CD14-positive monocyte (primary cell): Measurements from ENCODE around the gene CLSTN3. TPM values are rescaled to one million over a fixed set of nuclear protein-coding genes. Genes with fewer than 3 reads are reported as not detected.

Experiments
- DNase-seq, 3 donors: peaks; one replicate each; pipeline ENCODE4 v3.0.0-alpha.2; 2011 to 2022
- H2AFZ ChIP-seq: 2 replicates; pipeline ENCODE4 v1.6.0; 2012; ENCODE audit warnings: mild to moderate bottlenecking, low read depth, low read length, inconsistent platforms; ENCODE audit not compliant: insufficient read depth, poor library complexity, severe bottlenecking
- H3K27ac ChIP-seq, 2 donors: 1 replicate in 1 of 2; 2 replicates in 1 of 2; pipeline ENCODE4 v1.5.1; 2012 to 2013; ENCODE audit warnings: low read length in 2 of 2, control low read depth in 1 of 2, inconsistent platforms in 1 of 2, low read depth in 1 of 2, mild to moderate bottlenecking in 1 of 2
- H3K27me3 ChIP-seq, 2 donors: one replicate each; pipeline versions ENCODE4 v1.6.0 to v1.6.1; 2011 to 2013; ENCODE audit warnings: low read length in 2 of 2; ENCODE audit not compliant: control insufficient read depth in 2 of 2, insufficient read depth in 2 of 2
- H3K36me3 ChIP-seq, 2 donors: replicated peaks in 1 of 2; 1 replicate in 1 of 2; 2 replicates in 1 of 2; pipeline versions ENCODE4 v1.5.1 to v1.6.1; 2012 to 2013; ENCODE audit warnings: low read length in 2 of 2, control low read depth in 1 of 2, inconsistent platforms in 1 of 2, mild to moderate bottlenecking in 1 of 2; ENCODE audit not compliant: insufficient read depth in 2 of 2, control insufficient read depth in 1 of 2
- H3K4me1 ChIP-seq, 2 donors: 1 replicate in 1 of 2; 2 replicates in 1 of 2; pipeline versions ENCODE4 v1.5.1 to v1.6.1; 2012 to 2013; ENCODE audit warnings: low read length in 2 of 2, control low read depth in 1 of 2, inconsistent platforms in 1 of 2, mild to moderate bottlenecking in 1 of 2, moderate library complexity in 1 of 2; ENCODE audit not compliant: insufficient read depth in 2 of 2, control insufficient read depth in 1 of 2
- H3K4me2 ChIP-seq: replicated peaks from 2 replicates; pipeline ENCODE3; 2012; ENCODE audit warnings: low read length, moderate library complexity, mild to moderate bottlenecking; ENCODE audit not compliant: poor library complexity, severe bottlenecking; ENCODE audit errors: extremely low read depth
- H3K4me3 ChIP-seq, 3 experiments: fragments of 200-600 bp in 1 of 3; sonication (generic) in 1 of 3; replicated peaks in 1 of 3; 1 replicate in 2 of 3; 2 replicates in 1 of 3; pipeline ENCODE4 v1.5.1; 2011 to 2013; ENCODE audit warnings: low read length in 3 of 3, mild to moderate bottlenecking in 3 of 3, control low read depth in 2 of 3, low read depth in 2 of 3, inconsistent platforms in 1 of 3, moderate library complexity in 1 of 3
- H3K79me2 ChIP-seq: 2 replicates; pipeline ENCODE4 v1.6.0; 2012; ENCODE audit warnings: mild to moderate bottlenecking, control low read depth, inconsistent platforms, low read length, moderate library complexity; ENCODE audit not compliant: insufficient read depth
- H3K9ac ChIP-seq: 2 replicates; pipeline ENCODE4 v1.6.0; 2017; ENCODE audit warnings: low read length, mild to moderate bottlenecking; ENCODE audit not compliant: insufficient read depth, poor library complexity, severe bottlenecking
- H3K9me3 ChIP-seq, 2 donors: replicated peaks in 1 of 2; 1 replicate in 1 of 2; 2 replicates in 1 of 2; pipeline versions ENCODE4 v1.5.1 to v1.6.1; 2012 to 2013; ENCODE audit warnings: low read length in 2 of 2, control low read depth in 1 of 2; ENCODE audit not compliant: control insufficient read depth in 1 of 2, insufficient read depth in 1 of 2
- H4K20me1 ChIP-seq: 2 replicates; pipeline ENCODE4 v1.6.0; 2012; ENCODE audit warnings: mild to moderate bottlenecking, low read length, control low read depth, moderate library complexity; ENCODE audit not compliant: insufficient read depth
- H3K27ac Mint-ChIP-seq, 7 donors: one replicate each; pipeline ENCODE4 v1.8.0; 2020; ENCODE audit warnings: mild to moderate bottlenecking in 7 of 7, mixed read lengths in 7 of 7, moderate library complexity in 6 of 7, inconsistent platforms in 2 of 7
- H3K27me3 Mint-ChIP-seq, 3 donors: one replicate each; pipeline ENCODE4 v1.8.0; 2021 to 2022; ENCODE audit warnings: low read depth in 3 of 3, mild to moderate bottlenecking in 3 of 3, mixed read lengths in 3 of 3, moderate library complexity in 3 of 3, inconsistent platforms in 1 of 3
- H3K36me3 Mint-ChIP-seq, 2 donors: one replicate each; pipeline ENCODE4 v1.8.0; 2020; ENCODE audit warnings: mixed read lengths in 2 of 2, inconsistent platforms in 1 of 2, mild to moderate bottlenecking in 1 of 2
- H3K4me1 Mint-ChIP-seq: one replicate; pipeline ENCODE4 v1.8.0; 2020; ENCODE audit warnings: mild to moderate bottlenecking, mixed read lengths
- H3K4me3 Mint-ChIP-seq, 2 donors: one replicate each; pipeline ENCODE4 v1.8.0; 2020; ENCODE audit warnings: mild to moderate bottlenecking in 2 of 2, mixed read lengths in 2 of 2, moderate library complexity in 1 of 2
- H3K9me3 Mint-ChIP-seq, 7 donors: one replicate each; pipeline ENCODE4 v1.8.0; 2020 to 2022; ENCODE audit warnings: mixed read lengths in 7 of 7, mild to moderate bottlenecking in 6 of 7, moderate library complexity in 6 of 7, inconsistent platforms in 2 of 7
- CTCF ChIP-seq: fragments of 200-600 bp; IDR thresholded peaks from one replicate; pipeline ENCODE4 v1.8.0; 2022; ENCODE audit warnings: antibody characterized with exemption, mild to moderate bottlenecking
- WGBS: methylation state at CpG from one replicate; pipeline ENCODE4 v1.1.5; 2013; ENCODE audit warnings: missing lambda C conversion rate; ENCODE audit not compliant: insufficient coverage; 5-methylcytosine and 5-hydroxymethylcytosine counted together
- intact Hi-C, 2 donors: fragments of 100-400 bp; cut with micrococcal nuclease; formaldehyde crosslinking; loops; one replicate each; pipeline versions ENCODE4 v1.15.0 to v1.15.1; 2023
- polyA plus RNA-seq, 3 donors: library from polyadenylated mRNA; depleted of rRNA in 1 of 3; unstranded in 2 of 3; stranded (reverse) in 1 of 3; fragments of 300-500 nt in 2 of 3; fragments of >200 nt in 1 of 3; fragmentation: Illumina TruSeq in 2 of 3; gene quantifications; 1 replicate in 2 of 3; 2 replicates in 1 of 3; pipeline ENCODE4 v1.2.3, GENCODE V29; 2012 to 2021

The CLSTN3 gene
- polyA plus RNA-seq, 3 donors: 13.7 TPM; not detected in 2

- H3K4me2 ChIP-seq: no peak overlapping the region
- H2AFZ ChIP-seq: no peak overlapping the region
- whole genome bisulfite sequencing: 97% methylated on average over 5 of the region's 5 CpGs
- no peaks in the 10 kb centered on the region for H3K79me2 ChIP-seq
- Mint-ChIP-seq H3K27ac (peak overlapping the region in 1 of 7 donors; percentile 26), H3K27me3 (peaks cover 14 to 27% (median 15%) of the 10 kb centered on the region in 3 donors), H3K4me1 (peaks cover 5% of the 10 kb centered on the region), H3K4me3 (no peak overlapping the region), H3K36me3 (peaks cover 0 to 7% of the 10 kb centered on the region in 2 donors), H3K9me3 (peaks cover 4 to 15% (median 12%) of the 10 kb centered on the region in 7 donors)
- no peak overlapping the region for H3K4me3 ChIP-seq
- H3K9me3 ChIP-seq: peaks cover 4 to 6% of the 10 kb centered on the region in 2 donors
- H3K27me3 ChIP-seq: peaks cover 0 to 12% of the 10 kb centered on the region in 2 donors
- no peaks in the 10 kb centered on the region for H3K36me3 ChIP-seq
- H3K9ac ChIP-seq: no peak overlapping the region
- no peak overlapping the region for H3K27ac ChIP-seq
- no peak for TF ChIP-seq CTCF
- H4K20me1 ChIP-seq: no peaks in the 10 kb centered on the region
- intact Hi-C loops: no loop called here
- no peak for DNase-seq
- H3K4me1 ChIP-seq: no peaks in the 10 kb centered on the region
Observed at GRCh38 chr12:7161811-7162210, 31.6 kb downstream of the CLSTN3 start.

GRCh38 chr12:7162691-7163114, 32.5 kb downstream of the CLSTN3 start:
- Mint-ChIP-seq H3K27ac (no peak overlapping the region), H3K27me3 (peaks cover 14 to 27% (median 15%) of the 10 kb centered on the region in 3 donors), H3K36me3 (peaks cover 0 to 3% of the 10 kb centered on the region in 2 donors), H3K4me3 (peak overlapping the region in 1 of 2 donors; percentile 64), H3K9me3 (peaks cover 5 to 19% (median 16%) of the 10 kb centered on the region in 7 donors), H3K4me1 (peaks cover 5% of the 10 kb centered on the region)
- no peaks in the 10 kb centered on the region for H3K4me1 ChIP-seq
- no peaks in the 10 kb centered on the region for H3K36me3 ChIP-seq
- H3K9me3 ChIP-seq: peaks cover 4 to 11% of the 10 kb centered on the region in 2 donors
- H3K4me2 ChIP-seq: no peak overlapping the region
- intact Hi-C loops: no loop called here
- no peak overlapping the region for H3K27ac ChIP-seq
- no peaks in the 10 kb centered on the region for H3K79me2 ChIP-seq
- H3K27me3 ChIP-seq: peaks cover 0 to 12% of the 10 kb centered on the region in 2 donors
- no peak overlapping the region for H3K4me3 ChIP-seq
- no peaks in the 10 kb centered on the region for H4K20me1 ChIP-seq
- DNase-seq: no peak
- 0% methylated on average over 8 of the region's 19 CpGs for WGBS
- no peak overlapping the region for H3K9ac ChIP-seq
- peak; percentile 10 for TF ChIP-seq CTCF
- no peak overlapping the region for H2AFZ ChIP-seq
